Smooth muscle cell (in vitro differentiated cells): ENCODE results near the gene CNTNAP2. TPM values are rescaled to one million over a fixed set of nuclear protein-coding genes. Genes with fewer than 3 reads are reported as not detected.

Source experiments
- DNase-seq: peaks from one replicate; lab custom pipeline; 2025; ENCODE audit not compliant: unreplicated experiment; lab: John Stamatoyannopoulos, UW
- H2AFZ ChIP-seq: fragments of 200-600 bp; sonication (generic); 2 replicates; pipeline ENCODE4 v1.6.0; 2016; ENCODE audit warnings: antibody characterized with exemption, low read depth, mild to moderate bottlenecking
- H3F3A ChIP-seq: fragments of 200-600 bp; sonication (generic); 2 replicates; pipeline ENCODE4 v1.6.0; 2017; ENCODE audit warnings: antibody characterized with exemption, low read depth
- H3K27ac ChIP-seq: fragments of 200-600 bp; sonication (generic); 2 replicates; pipeline ENCODE4 v1.5.1; 2016; ENCODE audit warnings: low read depth, mild to moderate bottlenecking
- H3K27me3 ChIP-seq: fragments of 200-600 bp; sonication (generic); 2 replicates; pipeline ENCODE4 v1.6.1; 2016; ENCODE audit warnings: low read depth, mild to moderate bottlenecking
- H3K36me3 ChIP-seq: fragments of 200-600 bp; sonication (generic); 2 replicates; pipeline ENCODE4 v1.5.1; 2016; ENCODE audit warnings: low read depth
- H3K4me1 ChIP-seq: fragments of 200-600 bp; sonication (generic); 2 replicates; pipeline ENCODE4 v1.5.1; 2016; ENCODE audit warnings: low read depth
- H3K4me2 ChIP-seq: fragments of 200-600 bp; sonication (generic); 2 replicates; pipeline ENCODE4 v1.6.0; 2016; ENCODE audit warnings: mild to moderate bottlenecking
- H3K4me3 ChIP-seq: fragments of 200-600 bp; sonication (generic); 2 replicates; pipeline ENCODE4 v1.5.1; 2016; ENCODE audit warnings: mild to moderate bottlenecking
- H3K79me2 ChIP-seq: fragments of 200-600 bp; sonication (generic); 2 replicates; pipeline ENCODE4 v1.6.0; 2016; ENCODE audit warnings: low read depth, mild to moderate bottlenecking
- H3K9ac ChIP-seq: fragments of 200-600 bp; sonication (generic); 2 replicates; pipeline ENCODE4 v1.6.0; 2016; ENCODE audit warnings: low read depth
- H3K9me3 ChIP-seq: fragments of 200-600 bp; sonication (generic); replicated peaks from 2 replicates; pipeline ENCODE4 v1.5.1; 2016; ENCODE audit warnings: low read depth
- H4K20me1 ChIP-seq: fragments of 200-600 bp; sonication (generic); 2 replicates; pipeline ENCODE4 v1.6.0; 2016; ENCODE audit warnings: low read depth
- WGBS: methylation state at CpG from one replicate; pipeline ENCODE4 v1.1.7; 2016; ENCODE audit warnings: low lambda C conversion rate; 5-methylcytosine and 5-hydroxymethylcytosine counted together
- polyA plus RNA-seq: library from polyadenylated mRNA; unstranded; fragments of >200 nt; fragmentation: Nextera tagmentation; extraction: Ambion mirVana; gene quantifications from 2 replicates; pipeline ENCODE4 v1.2.1, GENCODE V29; 2016
- total RNA-seq: library from RNA; depleted of rRNA; stranded (reverse); fragments of >200 nt; gene quantifications from 2 replicates; pipeline ENCODE4 v1.2.3, GENCODE V29; 2014
- TF ChIP-seq, protein P1 (sequence below): fragments of 200-600 bp; sonication (generic); IDR thresholded peaks from 2 replicates; pipeline ENCODE4 v1.5.1; 2017; ENCODE audit warnings: borderline replicate concordance, mild to moderate bottlenecking, antibody characterized with exemption; ENCODE audit not compliant: insufficient read depth, poor library complexity, severe bottlenecking

CNTNAP2 gene
- total and polyA plus RNA-seq, 2 experiments from 2014 or later = 1.7 to 9.0 TPM

DNA sequence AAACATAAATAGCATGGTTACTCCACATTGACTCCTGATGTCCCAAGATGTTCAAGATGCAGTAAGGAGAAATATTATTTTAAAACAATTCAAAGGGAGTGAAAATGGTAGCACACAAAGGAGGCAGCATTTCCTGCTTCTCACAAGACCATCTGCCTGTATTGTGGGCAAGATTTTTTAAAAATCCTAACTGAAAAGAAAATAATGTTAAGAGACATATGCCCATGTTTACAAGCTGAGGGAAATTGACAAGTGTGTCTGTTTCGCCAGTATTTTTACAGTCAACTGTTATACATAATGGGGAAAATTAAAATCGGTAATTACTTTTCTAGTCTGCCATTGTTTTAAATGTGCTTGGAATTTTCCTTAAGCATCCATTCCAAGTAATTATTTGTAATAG is 1827.7 kb downstream of the CNTNAP2 start:
- Histone ChIP-seq H3K27ac (no peak overlapping the region), H4K20me1 (no peaks in the 10 kb centered on the region), H3K27me3 (no peaks in the 10 kb centered on the region), H3K36me3 (no peaks in the 10 kb centered on the region), H3K79me2 (no peaks in the 10 kb centered on the region), H3K9ac (no peak overlapping the region), H3F3A (no peaks in the 10 kb centered on the region), H2AFZ (no peak overlapping the region), H3K4me1 (no peaks in the 10 kb centered on the region), H3K4me3 (no peak overlapping the region), H3K4me2 (no peak overlapping the region), H3K9me3 (no peaks in the 10 kb centered on the region)
- no peak for DNase-seq
- TF ChIP-seq, protein P1, sequence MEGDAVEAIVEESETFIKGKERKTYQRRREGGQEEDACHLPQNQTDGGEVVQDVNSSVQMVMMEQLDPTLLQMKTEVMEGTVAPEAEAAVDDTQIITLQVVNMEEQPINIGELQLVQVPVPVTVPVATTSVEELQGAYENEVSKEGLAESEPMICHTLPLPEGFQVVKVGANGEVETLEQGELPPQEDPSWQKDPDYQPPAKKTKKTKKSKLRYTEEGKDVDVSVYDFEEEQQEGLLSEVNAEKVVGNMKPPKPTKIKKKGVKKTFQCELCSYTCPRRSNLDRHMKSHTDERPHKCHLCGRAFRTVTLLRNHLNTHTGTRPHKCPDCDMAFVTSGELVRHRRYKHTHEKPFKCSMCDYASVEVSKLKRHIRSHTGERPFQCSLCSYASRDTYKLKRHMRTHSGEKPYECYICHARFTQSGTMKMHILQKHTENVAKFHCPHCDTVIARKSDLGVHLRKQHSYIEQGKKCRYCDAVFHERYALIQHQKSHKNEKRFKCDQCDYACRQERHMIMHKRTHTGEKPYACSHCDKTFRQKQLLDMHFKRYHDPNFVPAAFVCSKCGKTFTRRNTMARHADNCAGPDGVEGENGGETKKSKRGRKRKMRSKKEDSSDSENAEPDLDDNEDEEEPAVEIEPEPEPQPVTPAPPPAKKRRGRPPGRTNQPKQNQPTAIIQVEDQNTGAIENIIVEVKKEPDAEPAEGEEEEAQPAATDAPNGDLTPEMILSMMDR = no peak
- 86% methylated on average over 2 of the region's 2 CpGs for WGBS

DNA sequence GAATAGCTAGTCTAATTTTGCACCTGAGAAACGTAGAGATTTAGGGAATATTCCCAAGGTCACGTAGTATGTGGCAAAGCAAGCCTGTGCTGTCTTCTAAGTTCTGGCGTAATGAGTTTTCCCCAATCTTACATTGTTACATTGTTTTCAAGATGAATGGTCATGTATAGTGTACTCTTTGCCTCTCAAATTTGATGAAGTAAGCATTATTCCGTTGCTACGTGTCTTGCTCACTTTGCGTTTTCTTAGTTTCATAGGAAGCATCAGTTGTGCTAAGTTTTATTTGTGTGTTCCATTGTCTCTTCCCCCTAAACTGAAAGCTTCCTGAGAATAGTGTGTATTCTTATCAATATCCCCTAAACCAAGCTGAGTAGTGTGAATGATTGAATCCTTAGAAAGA is 1836.3 kb downstream of the CNTNAP2 start:
- Histone ChIP-seq H3F3A (no peaks in the 10 kb centered on the region), H3K4me2 (no peak overlapping the region), H3K27ac (no peak overlapping the region), H4K20me1 (no peaks in the 10 kb centered on the region), H3K4me3 (no peak overlapping the region), H3K4me1 (no peaks in the 10 kb centered on the region), H3K27me3 (no peaks in the 10 kb centered on the region), H3K9ac (no peak overlapping the region), H3K36me3 (no peaks in the 10 kb centered on the region), H3K9me3 (no peaks in the 10 kb centered on the region), H3K79me2 (no peaks in the 10 kb centered on the region), H2AFZ (no peak overlapping the region)
- no peak for DNase-seq
- TF ChIP-seq, protein P1 = no peak
- WGBS = 97% methylated on average over 6 of the region's 6 CpGs

DNA sequence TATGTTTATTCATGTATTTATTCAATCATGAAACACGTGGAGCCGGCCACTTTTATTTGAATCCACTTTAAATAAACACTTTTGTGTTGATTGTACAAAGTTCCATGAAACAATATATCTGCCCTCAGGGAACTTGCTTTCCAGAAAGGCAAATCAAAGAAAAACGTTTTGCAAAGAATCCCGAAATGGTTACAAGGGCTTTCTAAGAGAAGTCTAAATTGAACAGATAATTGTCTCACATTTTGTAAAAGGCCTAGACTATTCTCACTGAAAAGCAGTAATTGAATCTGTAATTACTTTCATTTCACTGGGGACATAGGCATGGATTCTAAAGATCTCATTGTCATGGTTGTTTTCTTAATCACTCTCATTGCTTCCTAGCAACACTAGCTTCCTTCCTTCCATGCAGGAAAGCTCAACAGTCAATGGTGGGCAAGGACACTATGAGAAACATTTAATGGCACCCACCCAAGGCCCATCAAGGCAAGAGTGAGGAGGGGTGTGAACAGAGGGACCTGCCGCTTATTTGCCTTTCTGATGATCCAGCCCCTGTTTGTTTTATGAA is 1851.5 kb downstream of the CNTNAP2 start:
- Histone ChIP-seq H3K79me2 (no peaks in the 10 kb centered on the region), H4K20me1 (no peaks in the 10 kb centered on the region), H3K27ac (no peak overlapping the region), H3K4me2 (no peak overlapping the region), H3K27me3 (no peaks in the 10 kb centered on the region), H3K9ac (no peak overlapping the region), H3F3A (no peaks in the 10 kb centered on the region), H3K4me3 (no peak overlapping the region), H3K36me3 (no peaks in the 10 kb centered on the region), H2AFZ (no peak overlapping the region), H3K9me3 (no peaks in the 10 kb centered on the region), H3K4me1 (no peaks in the 10 kb centered on the region)
- TF ChIP-seq, protein P1 = no peak
- WGBS = 93% methylated on average over 5 of the region's 5 CpGs
- DNase-seq = no peak

DNA sequence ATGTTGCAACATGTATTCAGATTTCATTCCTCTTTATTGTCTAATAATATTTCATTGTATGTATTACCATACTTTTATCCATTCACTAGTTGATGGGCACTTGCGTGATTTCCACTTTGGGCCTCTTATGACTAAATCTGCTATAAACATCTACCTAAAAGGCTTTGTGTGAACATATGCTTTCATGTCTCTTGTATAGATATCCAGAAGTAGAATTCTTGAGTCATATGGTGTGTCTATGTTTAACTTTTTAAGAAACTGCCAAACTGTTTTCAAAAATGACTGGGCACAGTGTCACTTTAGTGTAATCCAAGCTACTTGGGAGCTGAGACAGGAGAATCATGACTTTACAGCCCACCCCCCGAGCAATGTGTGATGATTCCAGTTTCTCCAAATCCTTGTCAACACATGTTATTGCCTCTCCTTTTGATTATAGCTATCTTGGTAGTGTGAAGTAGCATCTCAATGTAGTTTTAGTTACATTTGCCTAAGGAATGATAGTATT is 1855.1 kb downstream of the CNTNAP2 start:
- 59% methylated on average over 2 of the region's 2 CpGs for WGBS
- no peaks in the 10 kb centered on the region for H3K4me1 ChIP-seq
- H3K9ac ChIP-seq = no peak overlapping the region
- peak overlapping the region; percentile 8 for H3K4me2 ChIP-seq
- TF ChIP-seq, protein P1 = no peak
- no peak overlapping the region for H2AFZ ChIP-seq
- no peaks in the 10 kb centered on the region for H4K20me1 ChIP-seq
- no peaks in the 10 kb centered on the region for H3K27me3 ChIP-seq
- no peaks in the 10 kb centered on the region for H3K9me3 ChIP-seq
- H3K36me3 ChIP-seq = no peaks in the 10 kb centered on the region
- no peaks in the 10 kb centered on the region for H3K79me2 ChIP-seq
- no peaks in the 10 kb centered on the region for H3F3A ChIP-seq
- DNase-seq = no peak
- H3K4me3 ChIP-seq = no peak overlapping the region
- no peak overlapping the region for H3K27ac ChIP-seq
